Brain microvascular endothelial cell (primary cell): ENCODE measurements around the gene RERE.
A peak's percentile ranks its signal among the peaks of the same experiment; 100 is the strongest.
"Not testable (repeated sequence)": the region's sequence is repeated elsewhere in the genome, so short reads cannot be mapped to it uniquely, and the experiment has no call there.

Experiments
- DNase-seq: peaks from one replicate; pipeline ENCODE4 v3.0.0-alpha.2; 2020
- H3K27ac ChIP-seq: fragments of 250-450 bp; sonication (Bioruptor Pico); 2 replicates; pipeline ENCODE4 v1.5.1; 2020; ENCODE audit warnings: mild to moderate bottlenecking, moderate library complexity
- H3K27me3 ChIP-seq: fragments of 250-450 bp; sonication (Bioruptor Pico); replicated peaks from 2 replicates; pipeline ENCODE4 v1.5.1; 2020; ENCODE audit warnings: mild to moderate bottlenecking
- H3K36me3 ChIP-seq: fragments of 250-450 bp; sonication (Bioruptor Pico); replicated peaks from 2 replicates; pipeline ENCODE4 v1.5.1; 2020; ENCODE audit warnings: mild to moderate bottlenecking
- H3K4me3 ChIP-seq: 2 replicates; pipeline ENCODE4 v1.5.1; 2011; ENCODE audit warnings: low read depth, mild to moderate bottlenecking, control low read depth, low read length, moderate library complexity
- in situ Hi-C: cut with HindIII; loops from 2 replicates; pipeline ENCODE4 v1.10.0; 2017; ENCODE audit warnings: low sequenced_read_pairs, low pct_ligation_motif_present
- TF ChIP-seq, protein P1 (sequence below): IDR thresholded peaks from 2 replicates; pipeline ENCODE4 v1.5.1; 2011; ENCODE audit warnings: low read depth, mild to moderate bottlenecking, moderate library complexity, low read length, control low read depth, inconsistent platforms; ENCODE audit errors: missing control alignments

Gene RERE

DNA sequence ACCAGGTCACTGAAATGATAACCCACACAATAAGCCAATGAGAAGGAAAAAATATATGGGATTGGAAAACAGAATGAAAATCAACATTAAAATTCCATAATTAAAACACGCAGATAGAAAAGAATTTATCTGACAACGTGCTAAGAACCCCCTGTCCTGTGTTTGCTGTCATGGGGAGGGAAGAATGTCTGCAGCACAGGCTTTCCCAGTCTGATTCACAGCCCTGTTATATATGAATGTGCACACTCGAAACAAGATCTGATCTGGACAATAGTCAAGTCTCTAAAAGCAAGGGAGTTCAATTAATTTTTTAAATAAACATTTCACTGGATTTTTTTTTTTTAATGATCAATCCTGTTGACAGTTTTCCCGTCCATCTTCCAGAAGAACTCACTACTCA, 220.0 kb downstream of the RERE start:
- in situ Hi-C loops, result no loop called here
- peak; percentile 21 for DNase-seq
- Histone ChIP-seq H3K27me3 (no peaks in the 10 kb centered on the region), H3K27ac (no peak overlapping the region), H3K4me3 (no peak overlapping the region), H3K36me3 (no peaks in the 10 kb centered on the region)
- TF ChIP-seq, protein P1, sequence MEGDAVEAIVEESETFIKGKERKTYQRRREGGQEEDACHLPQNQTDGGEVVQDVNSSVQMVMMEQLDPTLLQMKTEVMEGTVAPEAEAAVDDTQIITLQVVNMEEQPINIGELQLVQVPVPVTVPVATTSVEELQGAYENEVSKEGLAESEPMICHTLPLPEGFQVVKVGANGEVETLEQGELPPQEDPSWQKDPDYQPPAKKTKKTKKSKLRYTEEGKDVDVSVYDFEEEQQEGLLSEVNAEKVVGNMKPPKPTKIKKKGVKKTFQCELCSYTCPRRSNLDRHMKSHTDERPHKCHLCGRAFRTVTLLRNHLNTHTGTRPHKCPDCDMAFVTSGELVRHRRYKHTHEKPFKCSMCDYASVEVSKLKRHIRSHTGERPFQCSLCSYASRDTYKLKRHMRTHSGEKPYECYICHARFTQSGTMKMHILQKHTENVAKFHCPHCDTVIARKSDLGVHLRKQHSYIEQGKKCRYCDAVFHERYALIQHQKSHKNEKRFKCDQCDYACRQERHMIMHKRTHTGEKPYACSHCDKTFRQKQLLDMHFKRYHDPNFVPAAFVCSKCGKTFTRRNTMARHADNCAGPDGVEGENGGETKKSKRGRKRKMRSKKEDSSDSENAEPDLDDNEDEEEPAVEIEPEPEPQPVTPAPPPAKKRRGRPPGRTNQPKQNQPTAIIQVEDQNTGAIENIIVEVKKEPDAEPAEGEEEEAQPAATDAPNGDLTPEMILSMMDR, result no peak

DNA sequence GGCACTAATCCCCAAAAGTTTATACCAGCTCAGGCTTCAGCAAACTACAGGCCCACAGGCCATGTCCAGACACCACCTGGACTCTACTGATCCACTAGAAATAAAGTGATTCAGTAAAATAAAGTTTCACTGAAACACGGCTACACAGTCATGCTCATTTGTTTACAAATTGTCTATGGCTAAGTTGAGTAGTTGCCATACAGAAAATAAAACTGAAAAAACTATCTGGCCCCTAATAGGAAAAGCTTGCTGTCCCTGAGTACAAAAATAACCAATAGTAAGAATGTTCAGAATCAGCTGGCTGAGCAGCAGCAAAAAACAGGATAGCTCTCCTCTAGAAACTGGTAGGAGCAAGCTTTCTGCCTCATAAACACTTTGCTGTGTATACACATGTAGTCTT, 221.5 kb downstream of the RERE start:
- Histone ChIP-seq H3K4me3 (no peak overlapping the region), H3K27ac (no peak overlapping the region), H3K36me3 (no peaks in the 10 kb centered on the region), H3K27me3 (no peaks in the 10 kb centered on the region)
- TF ChIP-seq, protein P1, result no peak
- DNase-seq, result no peak
- in situ Hi-C loops, result no loop called here

DNA sequence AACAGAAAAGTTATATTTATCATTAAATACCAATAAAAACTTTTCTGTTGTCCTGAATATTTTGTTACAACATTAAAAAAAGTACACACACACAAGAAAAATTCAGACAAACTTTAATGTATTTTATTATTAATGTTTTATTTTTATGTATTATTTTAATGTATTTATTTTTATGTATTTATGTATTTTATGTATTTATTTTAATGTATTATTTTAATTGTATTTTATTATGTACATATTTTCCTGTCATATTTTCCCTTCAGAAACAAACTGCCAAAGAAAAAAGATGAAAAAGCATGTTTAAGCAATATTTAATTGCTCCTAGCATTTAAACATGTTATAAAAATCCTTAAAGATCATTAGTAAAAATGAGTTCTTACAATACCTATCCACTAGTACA, 222.1 kb downstream of the RERE start:
- H3K36me3 ChIP-seq, result no peaks in the 10 kb centered on the region
- no peak overlapping the region for H3K4me3 ChIP-seq
- in situ Hi-C loops, result no loop called here
- TF ChIP-seq, protein P1, result no peak
- H3K27ac ChIP-seq, result no peak overlapping the region
- no peak for DNase-seq
- no peaks in the 10 kb centered on the region for H3K27me3 ChIP-seq

DNA sequence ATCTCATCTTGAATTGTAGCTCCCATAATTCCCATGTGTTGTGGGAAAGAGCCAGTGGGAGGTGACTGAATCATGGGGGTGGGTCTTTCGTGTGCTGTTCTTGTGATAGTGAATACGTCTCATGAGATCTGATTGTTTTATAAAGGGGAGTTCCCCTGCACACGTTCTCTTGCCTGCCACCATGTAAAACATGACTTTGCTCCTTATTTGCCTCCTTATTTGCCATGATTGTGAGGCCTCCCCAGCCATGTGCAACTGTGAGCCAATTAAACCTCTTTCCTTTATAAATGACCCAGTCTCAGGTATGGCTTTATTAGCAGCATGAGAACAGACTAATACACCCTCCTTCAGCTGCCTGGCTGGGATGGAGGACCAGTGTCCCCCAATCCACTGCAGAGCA, 224.1 kb downstream of the RERE start:
- H3K27ac ChIP-seq, DNase-seq, H3K27me3 ChIP-seq, H3K4me3 ChIP-seq, H3K36me3 ChIP-seq, in situ Hi-C loops: not testable (repeated sequence)

DNA sequence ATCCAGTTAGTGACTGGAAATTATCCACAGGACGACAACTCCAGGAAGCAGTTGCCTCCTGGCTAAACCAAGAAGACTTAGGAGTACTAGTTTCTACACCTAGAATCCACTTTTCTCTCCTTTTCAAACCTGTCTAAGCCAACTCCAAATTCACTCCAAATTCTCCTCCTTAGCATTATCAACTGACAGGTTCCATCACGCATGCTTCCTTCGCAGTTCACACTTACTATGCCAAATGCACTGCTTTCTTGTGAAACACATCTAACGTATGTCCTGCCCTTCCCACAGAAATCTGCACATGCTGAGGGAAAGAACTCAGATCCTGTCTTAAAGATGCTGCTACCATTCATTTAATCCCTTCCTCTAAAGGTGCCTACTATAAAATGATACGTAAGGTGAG, 225.9 kb downstream of the RERE start:
- H3K36me3 ChIP-seq, result no peaks in the 10 kb centered on the region
- TF ChIP-seq, protein P1, result no peak
- H3K27ac ChIP-seq, result no peak overlapping the region
- no peaks in the 10 kb centered on the region for H3K27me3 ChIP-seq
- H3K4me3 ChIP-seq, result no peak overlapping the region
- in situ Hi-C loops, result no loop called here
- no peak for DNase-seq

DNA sequence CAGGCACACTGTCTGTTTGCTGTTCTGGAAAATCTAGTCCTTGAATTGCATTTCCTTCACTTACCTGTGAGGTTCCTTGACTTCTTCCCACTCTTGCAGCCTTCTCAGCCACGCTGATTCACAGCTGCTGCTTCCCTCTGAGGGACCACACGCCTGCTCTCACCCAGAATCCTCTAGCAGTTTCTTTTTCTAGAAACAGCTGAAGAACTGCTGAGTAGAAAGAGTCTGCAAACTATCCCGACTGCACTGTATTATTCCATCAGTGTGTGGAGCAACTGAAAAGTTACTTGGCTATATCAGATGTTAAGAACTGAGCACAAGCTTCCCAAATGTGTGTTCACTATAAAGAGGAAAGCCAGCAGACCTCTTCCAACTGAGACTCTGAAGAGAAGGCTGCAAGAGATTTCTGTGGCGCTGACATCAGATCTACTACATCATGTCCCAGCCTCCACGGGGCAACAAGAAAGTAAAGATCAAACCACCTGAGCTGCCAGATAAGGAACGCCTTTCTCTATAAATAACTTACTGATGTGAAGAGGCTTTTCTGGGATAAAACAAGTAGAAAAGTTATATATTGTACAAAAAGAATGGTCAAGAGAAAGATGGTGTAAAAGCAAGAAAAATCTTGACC, 226.6 kb downstream of the RERE start:
- H3K4me3 ChIP-seq, result no peak overlapping the region
- in situ Hi-C loops, result no loop called here
- H3K27me3 ChIP-seq, result no peaks in the 10 kb centered on the region
- H3K27ac ChIP-seq, result no peak overlapping the region
- H3K36me3 ChIP-seq, result no peaks in the 10 kb centered on the region
- no peak for DNase-seq
- TF ChIP-seq, protein P1, result no peak
